GM21360 (cell line): ENCODE data around the gene CTAGE9.

ENCODE experiments used
- ATAC-seq: cut with Tn5 transposase; IDR thresholded peaks from one replicate; pipeline ENCODE4 v1.9.1; 2021; ENCODE audit warnings: mild to moderate bottlenecking, moderate library complexity; ENCODE audit not compliant: unreplicated experiment

Gene CTAGE9

DNA sequence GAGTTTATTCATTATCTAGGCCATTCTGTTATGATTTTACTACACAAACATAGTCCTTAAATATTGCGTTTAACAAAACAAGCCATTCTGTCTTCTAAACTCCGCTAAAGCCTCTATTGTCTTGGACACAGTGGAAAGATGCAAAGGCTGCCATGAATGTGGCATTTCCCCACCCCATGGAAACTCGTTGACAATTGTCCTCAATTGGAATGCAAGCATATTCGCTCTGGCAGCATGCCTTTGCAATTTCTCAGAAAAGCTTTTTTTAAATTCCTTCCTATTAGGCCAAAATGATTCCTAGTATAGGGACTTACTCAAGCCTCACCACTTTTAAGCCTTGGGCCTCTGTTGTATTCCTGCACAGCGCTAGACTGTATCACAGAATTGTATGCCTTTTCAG is 32.4 kb downstream of the CTAGE9 start:
- no peak for ATAC-seq

DNA sequence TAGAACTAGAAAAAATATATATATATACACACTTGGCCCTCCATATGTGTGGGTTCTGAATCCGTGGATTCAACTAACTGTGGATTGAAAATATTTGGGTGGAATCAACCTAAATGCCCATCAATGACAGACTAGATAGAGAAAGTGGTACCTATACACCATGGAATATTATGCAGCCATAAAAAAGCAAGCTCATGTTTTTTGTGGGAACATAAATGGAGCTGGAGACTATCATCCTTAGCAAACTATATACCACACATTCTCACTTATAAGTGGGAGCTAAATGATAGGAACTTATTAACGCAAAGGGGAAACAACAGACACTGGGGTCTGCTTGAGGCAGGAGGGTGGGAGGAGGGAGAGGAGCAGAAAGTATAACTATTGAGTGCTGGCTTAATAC is 37.6 kb downstream of the CTAGE9 start:
- ATAC-seq, result no peak

DNA sequence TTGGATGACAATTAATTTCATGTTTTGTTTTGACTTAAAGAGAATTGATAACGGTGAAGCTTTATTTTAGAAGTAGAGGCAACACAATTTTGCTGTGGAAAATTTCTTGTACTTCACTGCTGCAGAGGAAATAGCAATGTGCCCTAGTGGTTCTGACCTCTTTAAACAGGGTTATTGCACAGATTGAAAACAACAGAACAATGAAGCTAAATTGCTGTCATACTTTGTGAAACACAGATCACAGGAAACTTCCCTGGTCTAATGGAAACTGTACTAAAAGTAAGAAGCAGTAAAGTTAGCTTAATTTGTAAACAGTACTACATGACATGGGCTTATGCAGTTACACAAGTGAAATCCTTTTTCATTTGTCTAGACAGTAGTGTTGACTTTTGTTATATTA is 40.9 kb downstream of the CTAGE9 start:
- ATAC-seq, result no peak

DNA sequence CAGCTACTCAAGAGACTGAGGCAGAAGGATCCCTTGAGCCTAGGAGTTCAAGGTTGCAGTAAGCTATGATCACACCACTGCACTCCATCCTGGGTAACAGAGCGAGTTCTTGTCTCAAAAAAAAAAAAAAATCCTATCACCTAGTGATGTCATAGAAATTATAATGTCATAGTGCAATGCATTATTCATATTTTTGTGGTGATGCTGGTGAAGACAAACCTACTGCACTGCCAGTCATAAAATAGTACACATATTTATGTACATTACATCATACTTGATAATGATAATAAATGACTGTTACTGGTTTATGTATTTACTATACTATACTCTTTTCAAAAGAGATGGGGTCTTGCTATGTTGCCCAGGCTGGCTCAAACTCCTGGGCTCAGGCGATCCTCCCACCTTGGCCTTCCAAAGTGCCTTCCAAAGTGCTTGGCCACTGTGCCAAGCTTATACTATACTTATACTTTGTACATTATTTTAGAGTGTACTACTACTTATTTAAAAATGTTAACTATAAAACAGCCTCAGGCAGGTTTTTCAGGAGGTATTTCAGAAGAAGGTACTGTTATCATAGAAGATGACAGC is 47.1 kb downstream of the CTAGE9 start:
- ATAC-seq, result no peak

DNA sequence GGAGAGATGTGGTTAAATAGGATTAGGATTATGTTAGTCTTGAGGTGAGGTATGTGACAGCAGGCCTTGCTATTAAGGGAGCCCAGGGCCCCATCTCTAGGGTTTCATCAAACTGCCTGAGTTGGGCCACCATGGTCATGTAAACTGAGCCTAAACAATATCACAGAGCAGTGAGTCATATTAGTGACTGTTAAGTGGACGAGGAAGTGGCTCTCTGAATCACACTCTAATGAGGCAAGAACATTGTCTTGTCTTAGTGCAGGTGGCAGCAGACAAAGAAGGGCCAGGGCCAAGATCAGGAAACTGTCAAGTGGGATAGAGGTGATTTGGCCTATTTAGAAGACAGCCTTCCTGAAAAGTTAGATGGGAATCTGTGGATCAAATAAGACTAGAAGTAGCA is 50.6 kb downstream of the CTAGE9 start:
- no peak for ATAC-seq
